Measurements from ENCODE around the gene CEP20. TPM values are rescaled to one million over a fixed set of nuclear protein-coding genes. Genes with fewer than 3 reads are reported as not detected.
A peak's percentile ranks its signal among the peaks of the same experiment; 100 is the strongest.

The CEP20 gene
- total RNA-seq, 6 donors from 2014 or later: 7.7 to 45.2 (median 28.5) TPM

DNA sequence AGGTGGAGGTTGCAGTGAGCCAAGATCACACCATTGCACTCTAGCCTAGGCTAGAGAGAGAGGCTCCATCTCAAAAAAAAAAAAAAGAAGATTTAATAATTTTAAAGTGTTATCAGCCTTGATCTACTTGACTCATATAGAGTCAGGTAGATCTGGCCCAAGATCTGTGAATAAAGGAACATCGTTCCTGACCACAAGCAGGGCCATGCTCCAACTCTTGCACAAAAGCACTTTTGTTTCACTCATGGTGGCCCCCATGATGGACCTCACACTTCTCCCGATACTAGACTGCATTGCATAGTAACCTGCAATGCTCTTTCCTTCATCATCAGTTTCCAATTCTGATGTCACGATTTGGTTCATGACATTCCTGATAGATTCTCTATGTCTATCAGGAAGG lies 26.4 kb downstream of the CEP20 start:
- WGBS, 2 donors: 84 to 95% methylated on average over 3 of the region's 3 CpGs
- Histone ChIP-seq H3K4me3 (no peak overlapping the region), H3K4me1 (peaks cover 14 to 32% (median 19%) of the 10 kb centered on the region in 4 donors), H3K27ac (no peak overlapping the region), H3K36me3 (peaks cover 0 to 15% (median 3%) of the 10 kb centered on the region in 4 donors), H3K9me3 (no peaks in the 10 kb centered on the region), H3K27me3 (peaks cover 0 to 16% (median 6%) of the 10 kb centered on the region in 4 donors)
- TF ChIP-seq CTCF (IDR thresholded peaks at IDR 0.05) (no peak), EP300 (IDR thresholded peaks at IDR 0.05) (no peak), POLR2AphosphoS5 (IDR thresholded peaks at IDR 0.05) (no peak), POLR2A (IDR thresholded peaks at IDR 0.05) (no peak)
- ATAC-seq (ENCODE audit: low FRiP score in 2 of 2) (no peak), DNase-seq (no peak)

- Histone ChIP-seq H3K36me3 (no peaks in the 10 kb centered on the region), H3K9me3 (no peaks in the 10 kb centered on the region), H3K27ac (peak overlapping the region in 1 of 4 donors; percentile 62), H3K4me1 (peaks cover 17 to 28% (median 19%) of the 10 kb centered on the region in 4 donors), H3K27me3 (peaks cover 0 to 19% (median 9%) of the 10 kb centered on the region in 4 donors), H3K4me3 (no peak overlapping the region)
- 83 to 93% methylated on average over 12 of the region's 12 CpGs for WGBS, 2 donors
- ATAC-seq (ENCODE audit: low FRiP score in 2 of 2): no peak
- TF ChIP-seq POLR2A (IDR thresholded peaks at IDR 0.05): no peak
- TF ChIP-seq CTCF (IDR thresholded peaks at IDR 0.05): no peak
- DNase-seq: no peak
These were observed 29.3 kb downstream of the CEP20 start for GRCh38 chr16:15858921-15859668.

GRCh38 chr16:15857724-15858560 lies 30.5 kb downstream of the CEP20 start:
- Histone ChIP-seq H3K27me3 (peaks cover 0 to 19% (median 9%) of the 10 kb centered on the region in 4 donors), H3K36me3 (no peaks in the 10 kb centered on the region), H3K4me1 (peaks cover 17 to 28% (median 19%) of the 10 kb centered on the region in 4 donors), H3K4me3 (peak overlapping the region in 3 of 4 donors; percentile 46 to 50 (median 49)), H3K27ac (peak overlapping the region in 3 of 4 donors; percentile 52 to 67 (median 62)), H3K9me3 (no peaks in the 10 kb centered on the region)
- 1 to 2% methylated on average over 19 to 37 of the region's 55 CpGs for WGBS, 2 donors
- no peak for TF ChIP-seq EP300 (IDR thresholded peaks at IDR 0.05)
- no peak for TF ChIP-seq CTCF (IDR thresholded peaks at IDR 0.05)
- no peak for TF ChIP-seq POLR2AphosphoS5 (IDR thresholded peaks at IDR 0.05)
- TF ChIP-seq POLR2A (IDR thresholded peaks at IDR 0.05): no peak
- DNase-seq (peak in 1 of 2 donors; percentile 90), ATAC-seq (ENCODE audit: low FRiP score in 2 of 2) (peak in 1 of 2 donors; percentile 63)

GRCh38 chr16:15856901-15857698 lies 31.3 kb downstream of the CEP20 start, which contains the start of gene MYH11:
TSS of gene MYH11 (minus strand) at chr16:15857028. CDS start at chr16:15838252, 18,776 bp downstream.
- no peak for TF ChIP-seq EP300 (IDR thresholded peaks at IDR 0.05)
- TF ChIP-seq POLR2AphosphoS5 (IDR thresholded peaks at IDR 0.05): no peak
- TF ChIP-seq CTCF (IDR thresholded peaks at IDR 0.05): no peak
- no peak for TF ChIP-seq POLR2A (IDR thresholded peaks at IDR 0.05)
- H3K4me3 ChIP-seq: peak within 1 kb of the TSS; percentile 28 to 50 (median 48)
- H3K36me3 ChIP-seq: no peaks in the 10 kb centered on the region
- peak within 1 kb of the TSS in 3 of 4 donors; percentile 26 to 67 (median 62) for H3K27ac ChIP-seq
- H3K9me3 ChIP-seq: no peaks in the 10 kb centered on the region
- WGBS, 2 donors: 1 to 4% methylated on average over 9 to 44 of the region's 49 CpGs
- peaks cover 0 to 19% (median 9%) of the 10 kb centered on the region in 4 donors for H3K27me3 ChIP-seq
- peak in 1 of 2 donors; percentile 30 for ATAC-seq (ENCODE audit: low FRiP score in 2 of 2)
- peak in 1 of 2 donors; percentile 73 for DNase-seq
- peaks cover 17 to 28% (median 19%) of the 10 kb centered on the region in 4 donors for H3K4me1 ChIP-seq
